GM10847 (cell line): ENCODE data around the gene PPP2R5C.

Source experiments
- POLR2A ChIP-seq: IDR thresholded peaks from 2 replicates; pipeline ENCODE4 v1.6.1; 2011; ENCODE audit not compliant: insufficient read length; ENCODE audit errors: extremely low read depth

PPP2R5C gene

DNA sequence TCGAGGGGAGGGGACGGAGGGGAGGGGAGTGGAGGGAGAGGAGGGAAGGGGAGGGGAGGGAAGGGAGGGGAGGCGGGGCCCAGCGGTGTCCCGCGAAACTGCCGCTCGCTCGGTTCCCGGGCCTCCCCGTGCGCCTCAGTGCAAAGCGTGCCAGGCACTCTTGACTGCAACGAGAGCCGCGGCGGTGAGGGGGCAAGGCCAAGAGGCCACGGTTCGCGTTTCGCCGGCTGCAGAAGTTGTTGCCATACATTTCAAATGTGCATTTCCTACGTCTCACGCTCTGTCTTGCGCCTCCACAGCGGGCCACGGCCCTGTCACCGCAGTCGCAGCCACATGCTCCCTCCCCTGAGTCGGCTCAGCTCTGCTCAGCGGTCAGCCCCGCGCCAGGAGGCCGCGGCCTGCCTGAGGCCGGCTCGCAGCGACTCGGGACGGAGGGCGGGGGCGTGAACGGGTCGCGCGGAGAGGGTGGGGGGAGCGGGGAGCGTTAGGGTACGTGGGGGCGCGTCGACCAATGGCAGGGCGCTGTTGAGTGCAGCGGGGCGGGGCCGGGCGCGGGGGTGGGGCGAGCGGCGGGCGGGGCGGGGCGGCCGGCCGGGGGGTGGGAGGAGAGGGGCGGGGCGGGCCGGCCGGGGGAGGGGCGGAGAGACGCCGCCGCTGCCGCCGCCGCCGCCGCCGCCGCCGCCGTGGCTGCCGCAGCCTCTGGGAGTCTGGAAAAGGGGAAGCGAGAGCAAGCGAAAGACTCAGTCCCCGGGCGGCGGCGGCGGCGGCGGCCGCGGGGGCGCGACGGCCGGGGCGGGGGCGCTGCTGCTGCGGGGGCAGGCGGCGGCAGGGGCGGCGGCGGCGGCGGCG lies at the start of gene PPP2R5C:
Gene PPP2R5C (plus strand): TSS at position 678 of the 849 bp plus-strand sequence. CDS start 185 bp downstream, outside the sequence.
- no peak for TF ChIP-seq POLR2A

- TF ChIP-seq POLR2A: no peak
These were observed 47.7 kb upstream of the PPP2R5C start for GRCh38 chr14:101713621-101714349.

- no peak for TF ChIP-seq POLR2A
These were observed 47.1 kb upstream of the PPP2R5C start for GRCh38 chr14:101714394-101714793.

GRCh38 chr14:101715210-101716076 lies 46.1 kb upstream of the PPP2R5C start:
- no peak for TF ChIP-seq POLR2A

- TF ChIP-seq POLR2A: no peak
These were observed 45.2 kb upstream of the PPP2R5C start for GRCh38 chr14:101716077-101716950.

GRCh38 chr14:101716956-101717662 lies 44.4 kb upstream of the PPP2R5C start:
- no peak for TF ChIP-seq POLR2A

GRCh38 chr14:101717663-101718490 lies 43.6 kb upstream of the PPP2R5C start:
- no peak for TF ChIP-seq POLR2A

GRCh38 chr14:101719045-101719645 lies 42.4 kb upstream of the PPP2R5C start:
- no peak for TF ChIP-seq POLR2A

DNA sequence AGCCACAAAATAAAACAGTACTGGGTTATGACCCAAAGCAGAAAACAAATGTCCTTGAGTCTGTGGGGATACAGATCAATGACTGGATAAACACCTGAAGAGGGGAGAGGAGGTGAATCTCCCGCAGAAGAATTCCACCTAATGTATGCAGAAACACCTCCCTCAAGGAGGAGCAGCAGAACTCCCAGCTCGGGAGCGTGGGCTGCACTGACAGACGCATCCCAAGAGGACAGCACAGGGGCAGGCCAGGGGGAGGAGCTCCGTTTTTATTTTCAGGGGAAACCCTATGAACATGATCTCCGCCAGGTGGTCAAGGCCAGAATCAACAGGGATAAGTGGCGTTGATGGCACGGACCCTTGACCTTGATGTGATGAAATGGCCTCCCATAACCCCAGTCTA lies 41.8 kb upstream of the PPP2R5C start:
- no peak for TF ChIP-seq POLR2A

GRCh38 chr14:101721111-101721510 lies 40.4 kb upstream of the PPP2R5C start:
- no peak for TF ChIP-seq POLR2A

DNA sequence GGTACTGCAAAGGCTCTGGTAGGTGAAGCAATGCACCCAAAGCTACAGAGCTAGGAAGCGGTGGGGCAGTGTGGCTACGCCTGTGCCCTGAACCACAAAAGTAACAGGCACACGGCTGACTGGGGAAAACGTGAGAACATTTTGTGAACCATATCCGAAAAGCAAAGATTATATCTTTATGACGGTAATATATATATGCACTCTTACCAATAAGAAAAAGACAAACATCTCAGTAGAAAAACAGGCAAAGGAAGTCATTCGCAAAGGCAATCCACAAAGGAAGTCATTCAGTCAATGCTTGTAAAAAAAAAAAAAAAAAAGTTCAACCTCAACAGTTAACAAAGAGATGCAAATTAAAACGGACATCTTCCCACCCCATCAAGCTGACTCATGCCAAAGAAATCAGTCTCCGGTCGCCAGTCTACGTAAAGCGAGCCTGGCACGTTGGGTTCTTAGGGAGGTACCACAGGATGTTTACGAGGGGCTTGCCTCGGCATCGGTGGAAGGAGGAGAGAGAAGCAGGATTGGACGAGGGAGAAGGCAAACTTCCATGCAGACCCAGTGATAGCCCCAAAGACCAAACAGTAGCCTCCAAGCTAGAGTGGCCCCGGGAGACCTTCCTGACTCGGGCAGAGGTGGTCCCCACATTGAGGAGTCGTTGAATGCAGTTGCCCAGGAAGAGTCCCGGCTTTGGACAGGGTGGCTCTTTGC lies 39.4 kb upstream of the PPP2R5C start:
- no peak for TF ChIP-seq POLR2A

- TF ChIP-seq POLR2A: no peak
These were observed 38.4 kb upstream of the PPP2R5C start for GRCh38 chr14:101723061-101723595.
